HCT116 (cell line): ENCODE measurements around the gene DBN1. TPM values are rescaled to one million over a fixed set of nuclear protein-coding genes. Genes with fewer than 3 reads are reported as not detected.

ENCODE experiments used
- ATAC-seq: fragments of 200-7000 bp; cut with Tn5 transposase; 2 replicates; pipeline ENCODE4 v1.9.1; 2020; ENCODE audit warnings: mild to moderate bottlenecking, moderate library complexity
- BruUV-seq: library from RNA; stranded (reverse); fragments of 400-500 nt; replicated peaks from 2 replicates; lab custom pipeline; 2021; lab: Mats Ljungman, UMichigan
- CTCF ChIA-PET: fragments of 300-600 bp; sonication (Branson Sonifier 250); formaldehyde crosslinking; loops from one replicate; lab custom pipeline; 2021; ENCODE audit warnings: antibody characterized with exemption; lab: Charles Lee
- POLR2A ChIA-PET: fragments of 300-600, 350-600 bp; sonication (Branson Sonifier 250); formaldehyde crosslinking; loops from one replicate; lab custom pipeline; 2021; ENCODE audit warnings: antibody characterized with exemption; lab: Charles Lee
- RAD21 ChIA-PET, 2 experiments: fragments of 300-600 bp; sonication (Branson Sonifier 250); formaldehyde crosslinking; loops; one replicate each; lab custom pipeline; 2023; ENCODE audit warnings: low total read pairs in 2 of 2; ENCODE audit not compliant: uncharacterized antibody in 2 of 2, unreplicated experiment in 2 of 2, low non-redundant PET in 1 of 2; lab: Charles Lee
- DNase-seq: peaks from one replicate; pipeline ENCODE4 v3.0.0-alpha.2; 2010; ENCODE audit warnings: low read depth, low spot score
- H2AFZ ChIP-seq: fragments of 200-600 bp; shearing (Covaris generic), sonication (generic); 2 replicates; pipeline ENCODE4 v1.6.1; 2017; ENCODE audit warnings: low read depth, mixed run types, mixed read lengths, antibody characterized with exemption, low read length; ENCODE audit not compliant: poor library complexity, severe bottlenecking
- H3K27ac ChIP-seq: 2 replicates; pipeline ENCODE4 v1.5.1; 2012; ENCODE audit warnings: low read depth, low read length
- H3K27me3 ChIP-seq: fragments of 200-600 bp; sonication (generic); 2 replicates; pipeline ENCODE4 v1.6.1; 2016; ENCODE audit warnings: mixed run types, low read length, mixed read lengths; ENCODE audit not compliant: insufficient read depth
- H3K36me3 ChIP-seq, 2 experiments: fragments of 200-500 bp in 1 of 2; fragments of 200-600 bp in 1 of 2; sonication (Bioruptor generic) in 1 of 2; sonication (generic) in 1 of 2; 2 replicates each; pipeline versions ENCODE4 v1.5.1 to v1.6.1; 2014 to 2016; ENCODE audit warnings: low read length in 2 of 2, inconsistent platforms in 1 of 2, mixed read lengths in 1 of 2, mixed run types in 1 of 2; ENCODE audit not compliant: insufficient read depth in 2 of 2, control insufficient read depth in 1 of 2
- H3K4me1 ChIP-seq, 2 experiments: fragments of 200-600 bp in 1 of 2; sonication (generic) in 1 of 2; 2 replicates each; pipeline versions ENCODE4 v1.5.1 to v1.6.1; 2012 to 2017; ENCODE audit warnings: low read length in 2 of 2, inconsistent platforms in 1 of 2, mild to moderate bottlenecking in 1 of 2, mixed read lengths in 1 of 2, mixed run types in 1 of 2, moderate library complexity in 1 of 2; ENCODE audit not compliant: insufficient read depth in 2 of 2, control insufficient read depth in 1 of 2
- H3K4me2 ChIP-seq: fragments of 200-600 bp; sonication (generic); 2 replicates; pipeline ENCODE4 v1.6.1; 2017; ENCODE audit warnings: mixed run types, low read length, mixed read lengths
- H3K4me3 ChIP-seq, 2 experiments: fragments of 200-600 bp in 1 of 2; sonication (generic) in 1 of 2; replicated peaks in 1 of 2; 2 replicates each; pipeline ENCODE4 v1.5.1; 2011 to 2016; ENCODE audit warnings: low read length in 2 of 2, control low read depth in 1 of 2, low read depth in 1 of 2, mild to moderate bottlenecking in 1 of 2, mixed read lengths in 1 of 2, mixed run types in 1 of 2
- H3K79me2 ChIP-seq: fragments of 200-600 bp; sonication (generic); 2 replicates; pipeline ENCODE4 v1.6.1; 2017; ENCODE audit warnings: mild to moderate bottlenecking, mixed run types, low read length, moderate library complexity, mixed read lengths; ENCODE audit not compliant: insufficient read depth
- H3K9ac ChIP-seq: fragments of 200-600 bp; sonication (generic); 2 replicates; pipeline ENCODE4 v1.6.1; 2016; ENCODE audit warnings: low read length, mixed read lengths
- H3K9me2 ChIP-seq: fragments of 200-600 bp; sonication (generic), shearing (Covaris generic); 2 replicates; pipeline ENCODE4 v1.6.1; 2017; ENCODE audit warnings: mixed run types, mild to moderate bottlenecking, moderate library complexity; ENCODE audit not compliant: insufficient read depth
- H3K9me3 ChIP-seq, 2 experiments: fragments of 200-500 bp in 1 of 2; fragments of 200-600 bp in 1 of 2; sonication (Bioruptor generic) in 1 of 2; sonication (generic) in 1 of 2; 2 replicates each; pipeline ENCODE4 v1.6.1; 2014 to 2017; ENCODE audit warnings: low read length in 2 of 2, mixed read lengths in 2 of 2, inconsistent platforms in 1 of 2, low read depth in 1 of 2, mild to moderate bottlenecking in 1 of 2, mixed run types in 1 of 2, moderate library complexity in 1 of 2; ENCODE audit not compliant: control insufficient read depth in 1 of 2, insufficient read depth in 1 of 2
- H4K20me1 ChIP-seq: fragments of 200-600 bp; sonication (generic), shearing (Covaris generic); 2 replicates; pipeline ENCODE4 v1.6.1; 2017; ENCODE audit warnings: mixed run types, mild to moderate bottlenecking, moderate library complexity; ENCODE audit not compliant: insufficient read depth
- TCF7L2 ChIP-seq: IDR thresholded peaks from 2 replicates; pipeline ENCODE4 v1.7.0; 2011; ENCODE audit warnings: borderline replicate concordance, inconsistent platforms; ENCODE audit not compliant: insufficient read depth, insufficient read length; ENCODE audit errors: extremely low read depth
- ZBTB33 ChIP-seq: IDR thresholded peaks from 2 replicates; pipeline ENCODE4 v1.6.1; 2011; ENCODE audit warnings: mild to moderate bottlenecking, low read length, moderate library complexity; ENCODE audit not compliant: insufficient replicate concordance; ENCODE audit errors: extremely low read depth
- intact Hi-C: fragments of 100-400 bp; cut with micrococcal nuclease; formaldehyde crosslinking; loops from 2 replicates; pipeline ENCODE4 v1.10.0; 2022
- total RNA-seq: library from RNA; stranded (reverse); gene quantifications from one replicate; pipeline ENCODE4 v1.2.1, GENCODE V29; 2021; ENCODE audit not compliant: unreplicated experiment
- TF ChIP-seq, protein P1 (sequence below): IDR thresholded peaks from 2 replicates; pipeline ENCODE4 v1.6.1; 2012; ENCODE audit warnings: low read depth

DBN1 gene
- total RNA-seq, 1 experiment from 2014 or later = 144 TPM

DNA sequence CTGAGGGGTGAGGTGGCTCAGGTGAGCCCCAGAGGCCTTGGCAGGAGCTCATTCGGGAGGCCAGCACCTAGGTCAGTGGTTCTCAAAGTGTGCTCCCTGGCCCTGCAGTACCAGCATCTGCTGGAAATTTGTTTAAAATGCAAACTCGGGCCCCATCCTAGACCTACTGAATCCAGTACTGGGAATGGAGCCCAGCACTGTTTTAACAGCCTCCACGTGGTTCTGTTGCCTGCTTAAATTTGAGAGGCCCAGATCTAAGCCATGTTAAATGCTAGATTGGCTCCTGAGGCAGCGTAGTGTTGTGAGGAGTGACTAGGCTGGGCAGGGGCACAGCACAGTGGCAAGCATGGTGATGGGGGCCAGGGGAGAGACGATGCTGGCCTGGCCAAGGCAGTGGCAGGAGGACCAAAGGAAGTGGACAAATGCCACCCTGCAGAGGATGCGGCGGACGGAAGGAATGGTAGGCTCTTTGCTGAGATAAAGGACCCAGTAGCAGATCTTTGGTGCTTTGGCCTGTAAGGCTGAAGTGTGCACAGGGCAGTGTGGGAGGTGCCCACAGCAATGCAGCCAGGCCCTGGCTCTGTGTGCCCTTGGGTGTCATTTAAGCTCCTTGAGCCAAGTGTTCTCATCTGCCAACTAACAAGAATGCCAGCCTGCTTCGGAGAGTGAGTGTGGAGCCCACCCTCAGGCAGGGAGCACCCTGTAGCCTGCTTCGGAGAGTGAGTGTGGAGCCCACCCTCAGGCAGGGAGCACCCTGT, 22.6 kb downstream of the DBN1 start:
- no peak for DNase-seq
- Histone ChIP-seq H3K27ac (no peak overlapping the region; the same call in 1 of the 2 replicates), H3K4me2 (no peak overlapping the region), H3K9me3 (no peaks in the 10 kb centered on the region), H4K20me1 (no peaks in the 10 kb centered on the region), H3K36me3 (no peaks in the 10 kb centered on the region; a peak in 1 of 4 replicates), H3K4me1 (peaks cover 20 to 74% of the 10 kb centered on the region in 2 experiments), H3K4me3 (no peak overlapping the region), H2AFZ (no peak overlapping the region), H3K9ac (no peak overlapping the region), H3K79me2 (peaks cover 53% of the 10 kb centered on the region), H3K27me3 (no peaks in the 10 kb centered on the region), H3K9me2 (no peaks in the 10 kb centered on the region)
- ChIA-PET POLR2A (interaction anchor here (1.3 to 2.0 kb wide), 3 partner anchors 24 to 49 kb away, joined by 3 to 5 read pairs (median 4); partner anchors contain the start of gene GRK6), RAD21 (no interaction called here), CTCF (interaction anchor here (6.3 kb wide), 1 partner anchor 48 kb away, joined by 53 read pairs; no protein-coding TSS in a partner anchor)
- ATAC-seq = no peak
- TF ChIP-seq TCF7L2 (no peak), ZBTB33 (no peak)
- TF ChIP-seq, protein P1, sequence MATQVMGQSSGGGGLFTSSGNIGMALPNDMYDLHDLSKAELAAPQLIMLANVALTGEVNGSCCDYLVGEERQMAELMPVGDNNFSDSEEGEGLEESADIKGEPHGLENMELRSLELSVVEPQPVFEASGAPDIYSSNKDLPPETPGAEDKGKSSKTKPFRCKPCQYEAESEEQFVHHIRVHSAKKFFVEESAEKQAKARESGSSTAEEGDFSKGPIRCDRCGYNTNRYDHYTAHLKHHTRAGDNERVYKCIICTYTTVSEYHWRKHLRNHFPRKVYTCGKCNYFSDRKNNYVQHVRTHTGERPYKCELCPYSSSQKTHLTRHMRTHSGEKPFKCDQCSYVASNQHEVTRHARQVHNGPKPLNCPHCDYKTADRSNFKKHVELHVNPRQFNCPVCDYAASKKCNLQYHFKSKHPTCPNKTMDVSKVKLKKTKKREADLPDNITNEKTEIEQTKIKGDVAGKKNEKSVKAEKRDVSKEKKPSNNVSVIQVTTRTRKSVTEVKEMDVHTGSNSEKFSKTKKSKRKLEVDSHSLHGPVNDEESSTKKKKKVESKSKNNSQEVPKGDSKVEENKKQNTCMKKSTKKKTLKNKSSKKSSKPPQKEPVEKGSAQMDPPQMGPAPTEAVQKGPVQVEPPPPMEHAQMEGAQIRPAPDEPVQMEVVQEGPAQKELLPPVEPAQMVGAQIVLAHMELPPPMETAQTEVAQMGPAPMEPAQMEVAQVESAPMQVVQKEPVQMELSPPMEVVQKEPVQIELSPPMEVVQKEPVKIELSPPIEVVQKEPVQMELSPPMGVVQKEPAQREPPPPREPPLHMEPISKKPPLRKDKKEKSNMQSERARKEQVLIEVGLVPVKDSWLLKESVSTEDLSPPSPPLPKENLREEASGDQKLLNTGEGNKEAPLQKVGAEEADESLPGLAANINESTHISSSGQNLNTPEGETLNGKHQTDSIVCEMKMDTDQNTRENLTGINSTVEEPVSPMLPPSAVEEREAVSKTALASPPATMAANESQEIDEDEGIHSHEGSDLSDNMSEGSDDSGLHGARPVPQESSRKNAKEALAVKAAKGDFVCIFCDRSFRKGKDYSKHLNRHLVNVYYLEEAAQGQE = no peak
- no TSS peak for BruUV-seq
- intact Hi-C loops = no loop called here
